CD14-positive monocyte (primary cell): Measurements from ENCODE around the gene SLC31A1. TPM values are rescaled to one million over a fixed set of nuclear protein-coding genes. Genes with fewer than 3 reads are reported as not detected.

Experiments
- DNase-seq, 3 donors: peaks; one replicate each; pipeline ENCODE4 v3.0.0-alpha.2; 2011 to 2022
- H2AFZ ChIP-seq: 2 replicates; pipeline ENCODE4 v1.6.0; 2012; ENCODE audit warnings: mild to moderate bottlenecking, low read depth, low read length, inconsistent platforms; ENCODE audit not compliant: insufficient read depth, poor library complexity, severe bottlenecking
- H3K27ac ChIP-seq, 2 donors: 1 replicate in 1 of 2; 2 replicates in 1 of 2; pipeline ENCODE4 v1.5.1; 2012 to 2013; ENCODE audit warnings: low read length in 2 of 2, control low read depth in 1 of 2, inconsistent platforms in 1 of 2, low read depth in 1 of 2, mild to moderate bottlenecking in 1 of 2
- H3K27me3 ChIP-seq, 2 donors: one replicate each; pipeline versions ENCODE4 v1.6.0 to v1.6.1; 2011 to 2013; ENCODE audit warnings: low read length in 2 of 2; ENCODE audit not compliant: control insufficient read depth in 2 of 2, insufficient read depth in 2 of 2
- H3K36me3 ChIP-seq, 2 donors: replicated peaks in 1 of 2; 1 replicate in 1 of 2; 2 replicates in 1 of 2; pipeline versions ENCODE4 v1.5.1 to v1.6.1; 2012 to 2013; ENCODE audit warnings: low read length in 2 of 2, control low read depth in 1 of 2, inconsistent platforms in 1 of 2, mild to moderate bottlenecking in 1 of 2; ENCODE audit not compliant: insufficient read depth in 2 of 2, control insufficient read depth in 1 of 2
- H3K4me1 ChIP-seq, 2 donors: 1 replicate in 1 of 2; 2 replicates in 1 of 2; pipeline versions ENCODE4 v1.5.1 to v1.6.1; 2012 to 2013; ENCODE audit warnings: low read length in 2 of 2, control low read depth in 1 of 2, inconsistent platforms in 1 of 2, mild to moderate bottlenecking in 1 of 2, moderate library complexity in 1 of 2; ENCODE audit not compliant: insufficient read depth in 2 of 2, control insufficient read depth in 1 of 2
- H3K4me2 ChIP-seq: replicated peaks from 2 replicates; pipeline ENCODE3; 2012; ENCODE audit warnings: low read length, moderate library complexity, mild to moderate bottlenecking; ENCODE audit not compliant: poor library complexity, severe bottlenecking; ENCODE audit errors: extremely low read depth
- H3K4me3 ChIP-seq, 3 experiments: fragments of 200-600 bp in 1 of 3; sonication (generic) in 1 of 3; replicated peaks in 1 of 3; 1 replicate in 2 of 3; 2 replicates in 1 of 3; pipeline ENCODE4 v1.5.1; 2011 to 2013; ENCODE audit warnings: low read length in 3 of 3, mild to moderate bottlenecking in 3 of 3, control low read depth in 2 of 3, low read depth in 2 of 3, inconsistent platforms in 1 of 3, moderate library complexity in 1 of 3
- H3K79me2 ChIP-seq: 2 replicates; pipeline ENCODE4 v1.6.0; 2012; ENCODE audit warnings: mild to moderate bottlenecking, control low read depth, inconsistent platforms, low read length, moderate library complexity; ENCODE audit not compliant: insufficient read depth
- H3K9ac ChIP-seq: 2 replicates; pipeline ENCODE4 v1.6.0; 2017; ENCODE audit warnings: low read length, mild to moderate bottlenecking; ENCODE audit not compliant: insufficient read depth, poor library complexity, severe bottlenecking
- H3K9me3 ChIP-seq, 2 donors: replicated peaks in 1 of 2; 1 replicate in 1 of 2; 2 replicates in 1 of 2; pipeline versions ENCODE4 v1.5.1 to v1.6.1; 2012 to 2013; ENCODE audit warnings: low read length in 2 of 2, control low read depth in 1 of 2; ENCODE audit not compliant: control insufficient read depth in 1 of 2, insufficient read depth in 1 of 2
- H4K20me1 ChIP-seq: 2 replicates; pipeline ENCODE4 v1.6.0; 2012; ENCODE audit warnings: mild to moderate bottlenecking, low read length, control low read depth, moderate library complexity; ENCODE audit not compliant: insufficient read depth
- H3K27ac Mint-ChIP-seq, 7 donors: one replicate each; pipeline ENCODE4 v1.8.0; 2020; ENCODE audit warnings: mild to moderate bottlenecking in 7 of 7, mixed read lengths in 7 of 7, moderate library complexity in 6 of 7, inconsistent platforms in 2 of 7
- H3K27me3 Mint-ChIP-seq, 3 donors: one replicate each; pipeline ENCODE4 v1.8.0; 2021 to 2022; ENCODE audit warnings: low read depth in 3 of 3, mild to moderate bottlenecking in 3 of 3, mixed read lengths in 3 of 3, moderate library complexity in 3 of 3, inconsistent platforms in 1 of 3
- H3K36me3 Mint-ChIP-seq, 2 donors: one replicate each; pipeline ENCODE4 v1.8.0; 2020; ENCODE audit warnings: mixed read lengths in 2 of 2, inconsistent platforms in 1 of 2, mild to moderate bottlenecking in 1 of 2
- H3K4me1 Mint-ChIP-seq: one replicate; pipeline ENCODE4 v1.8.0; 2020; ENCODE audit warnings: mild to moderate bottlenecking, mixed read lengths
- H3K4me3 Mint-ChIP-seq, 2 donors: one replicate each; pipeline ENCODE4 v1.8.0; 2020; ENCODE audit warnings: mild to moderate bottlenecking in 2 of 2, mixed read lengths in 2 of 2, moderate library complexity in 1 of 2
- H3K9me3 Mint-ChIP-seq, 7 donors: one replicate each; pipeline ENCODE4 v1.8.0; 2020 to 2022; ENCODE audit warnings: mixed read lengths in 7 of 7, mild to moderate bottlenecking in 6 of 7, moderate library complexity in 6 of 7, inconsistent platforms in 2 of 7
- CTCF ChIP-seq: fragments of 200-600 bp; IDR thresholded peaks from one replicate; pipeline ENCODE4 v1.8.0; 2022; ENCODE audit warnings: antibody characterized with exemption, mild to moderate bottlenecking
- WGBS: methylation state at CpG from one replicate; pipeline ENCODE4 v1.1.5; 2013; ENCODE audit warnings: missing lambda C conversion rate; ENCODE audit not compliant: insufficient coverage; 5-methylcytosine and 5-hydroxymethylcytosine counted together
- intact Hi-C, 2 donors: fragments of 100-400 bp; cut with micrococcal nuclease; formaldehyde crosslinking; loops; one replicate each; pipeline versions ENCODE4 v1.15.0 to v1.15.1; 2023
- polyA plus RNA-seq, 3 donors: library from polyadenylated mRNA; depleted of rRNA in 1 of 3; unstranded in 2 of 3; stranded (reverse) in 1 of 3; fragments of 300-500 nt in 2 of 3; fragments of >200 nt in 1 of 3; fragmentation: Illumina TruSeq in 2 of 3; gene quantifications; 1 replicate in 2 of 3; 2 replicates in 1 of 3; pipeline ENCODE4 v1.2.3, GENCODE V29; 2012 to 2021

The SLC31A1 gene
- polyA plus RNA-seq, 3 donors = 20.4 to 49.0 (median 38.8) TPM

GRCh38 chr9:113238859-113239232, 17.5 kb downstream of the SLC31A1 start:
- WGBS = 80% methylated on average over 3 of the region's 4 CpGs
- Mint-ChIP-seq H3K27ac (no peak overlapping the region), H3K4me1 (peaks cover 25% of the 10 kb centered on the region), H3K4me3 (no peak overlapping the region), H3K36me3 (peaks cover 6 to 8% of the 10 kb centered on the region in 2 donors), H3K9me3 (peaks cover 0 to 1% (median 0%) of the 10 kb centered on the region in 7 donors), H3K27me3 (peaks cover 0 to 4% (median 0%) of the 10 kb centered on the region in 3 donors)
- no peak for DNase-seq
- H3K79me2 ChIP-seq = peaks cover 54% of the 10 kb centered on the region
- H3K9me3 ChIP-seq = no peaks in the 10 kb centered on the region
- H3K4me1 ChIP-seq = peaks cover 17 to 20% of the 10 kb centered on the region in 2 donors
- no peak overlapping the region for H3K27ac ChIP-seq
- no peak overlapping the region for H3K9ac ChIP-seq
- no peaks in the 10 kb centered on the region for H3K36me3 ChIP-seq
- TF ChIP-seq CTCF = no peak
- H3K4me2 ChIP-seq = no peak overlapping the region
- H3K4me3 ChIP-seq = no peak overlapping the region
- H4K20me1 ChIP-seq = peaks cover 15% of the 10 kb centered on the region
- no peak overlapping the region for H2AFZ ChIP-seq
- H3K27me3 ChIP-seq = no peaks in the 10 kb centered on the region
- intact Hi-C loops = no loop called here

GRCh38 chr9:113241161-113241560, 19.8 kb downstream of the SLC31A1 start:
- Mint-ChIP-seq H3K27me3 (peaks cover 0 to 4% (median 0%) of the 10 kb centered on the region in 3 donors), H3K36me3 (peaks cover 8 to 11% of the 10 kb centered on the region in 2 donors), H3K4me3 (no peak overlapping the region), H3K9me3 (peaks cover 0 to 1% (median 0%) of the 10 kb centered on the region in 7 donors), H3K4me1 (peaks cover 12% of the 10 kb centered on the region), H3K27ac (no peak overlapping the region)
- peaks cover 32% of the 10 kb centered on the region for H4K20me1 ChIP-seq
- no peak for DNase-seq
- peaks cover 40% of the 10 kb centered on the region for H3K79me2 ChIP-seq
- H3K4me2 ChIP-seq = no peak overlapping the region
- intact Hi-C loops = no loop called here
- H3K36me3 ChIP-seq = no peaks in the 10 kb centered on the region
- no peak for TF ChIP-seq CTCF
- no peaks in the 10 kb centered on the region for H3K9me3 ChIP-seq
- no peaks in the 10 kb centered on the region for H3K27me3 ChIP-seq
- WGBS = no CpG with 5 or more reads among the region's 2 CpGs
- no peak overlapping the region for H3K9ac ChIP-seq
- no peak overlapping the region for H3K4me3 ChIP-seq
- peaks cover 0 to 2% of the 10 kb centered on the region in 2 donors for H3K4me1 ChIP-seq
- H2AFZ ChIP-seq = no peak overlapping the region
- no peak overlapping the region for H3K27ac ChIP-seq
